Measurements from ENCODE around the gene SULT2B1.
"Not testable (repeated sequence)": the region's sequence is repeated elsewhere in the genome, so short reads cannot be mapped to it uniquely, and the experiment has no call there.

Gene SULT2B1

GRCh38 chr19:48530066-48530720 lies 21.8 kb upstream of the SULT2B1 start:
- peak; percentile 31 for DNase-seq

GRCh38 chr19:48530770-48531169 lies 21.2 kb upstream of the SULT2B1 start:
- no peak for DNase-seq

GRCh38 chr19:48533770-48534169 lies 18.2 kb upstream of the SULT2B1 start:
- DNase-seq: no peak

- DNase-seq: no peak
These were observed 14.4 kb upstream of the SULT2B1 start for GRCh38 chr19:48537541-48537940.

- not testable (repeated sequence) for DNase-seq
These were observed 13.9 kb upstream of the SULT2B1 start for GRCh38 chr19:48538057-48538456.

GRCh38 chr19:48539503-48540096 lies 12.4 kb upstream of the SULT2B1 start:
- peak; percentile 63 for DNase-seq

- peak; percentile 37 for DNase-seq
These were observed 11.9 kb upstream of the SULT2B1 start for GRCh38 chr19:48540110-48540509.

- DNase-seq: no peak
These were observed 10.2 kb upstream of the SULT2B1 start for GRCh38 chr19:48541813-48542212.

- no peak for DNase-seq
These were observed 8.8 kb upstream of the SULT2B1 start for GRCh38 chr19:48543121-48543710.

- DNase-seq: no peak
These were observed 6.9 kb upstream of the SULT2B1 start for GRCh38 chr19:48544856-48545750.

- DNase-seq: no peak
These were observed 4.2 kb upstream of the SULT2B1 start for GRCh38 chr19:48547722-48548121.

GRCh38 chr19:48548253-48548911 lies 3.6 kb upstream of the SULT2B1 start:
- DNase-seq: no peak

GRCh38 chr19:48549380-48549779 lies 2.6 kb upstream of the SULT2B1 start:
- DNase-seq: no peak

- DNase-seq: no peak
These were observed 692 bp downstream of the SULT2B1 start for GRCh38 chr19:48552406-48553322.

GRCh38 chr19:48553676-48554384 lies 1.9 kb downstream of the SULT2B1 start:
- peak; percentile 44 for DNase-seq

GRCh38 chr19:48554385-48555091 lies 2.6 kb downstream of the SULT2B1 start:
- DNase-seq: peak; percentile 67

GRCh38 chr19:48556163-48556562 lies 4.2 kb downstream of the SULT2B1 start:
- DNase-seq: peak; percentile 68

GRCh38 chr19:48556825-48557224 lies 4.9 kb downstream of the SULT2B1 start:
- DNase-seq: no peak

- DNase-seq: no peak
These were observed 6.2 kb downstream of the SULT2B1 start for GRCh38 chr19:48558018-48558684.

- no peak for DNase-seq
These were observed 8.1 kb downstream of the SULT2B1 start for GRCh38 chr19:48560095-48560530.

Measured in NCI-H2171 treated with DMSO at 0.1 percent for 48 hours (cell line).